Measurements from ENCODE around the gene MRPS31. TPM values are rescaled to one million over a fixed set of nuclear protein-coding genes. Genes with fewer than 3 reads are reported as not detected.

Gene MRPS31
- total and polyA plus RNA-seq, 4 donors = 13.4 to 17.6 (median 16.0) TPM

GRCh38 chr13:40801255-40802217 lies 30.5 kb upstream of the MRPS31 start (continued):
- TF ChIP-seq HNF4A (conservative IDR thresholded peaks at IDR 0.05) (peak; percentile 80 to 82), FOXA1 (IDR thresholded peaks at IDR 0.05) (peak; percentile 78), EGR1 (IDR thresholded peaks at IDR 0.05; ENCODE audit: low read depth in 2 of 2) (peak in 1 of 2 donors; percentile 30), YY1 (IDR thresholded peaks at IDR 0.05) (peak; percentile 92), GABPA (IDR thresholded peaks at IDR 0.05 in 1 of 2, conservative IDR thresholded peaks at IDR 0.05 in 1 of 2) (peak in 1 of 2 donors; percentile 66), RXRA (IDR thresholded peaks at IDR 0.05) (peak; percentile 65 to 84), FOXA2 (IDR thresholded peaks at IDR 0.05) (no peak), SP1 (IDR thresholded peaks at IDR 0.05) (peak; percentile 86), HNF4G (IDR thresholded peaks at IDR 0.05) (peak; percentile 76), RAD21 (IDR thresholded peaks at IDR 0.05) (peak; percentile 19 to 33), ATF3 (IDR thresholded peaks at IDR 0.05) (peak; percentile 62), TAF1 (conservative IDR thresholded peaks at IDR 0.05) (peak; percentile 80), MAX (IDR thresholded peaks at IDR 0.05) (peak; percentile 86)

GRCh38 chr13:40800559-40800958 lies 29.6 kb upstream of the MRPS31 start:
- peak overlapping the region; percentile 92 to 98 for H3K27ac ChIP-seq (ENCODE audit: low read depth in 1 of 2, low read length in 2 of 2)
- H3K4me1 ChIP-seq (ENCODE audit: control insufficient read depth in 4 of 4, insufficient read depth in 4 of 4, low read length in 3 of 4) = peaks cover 13 to 78% (median 35%) of the 10 kb centered on the region in 4 donors

More at GRCh38 chr13:40800559-40800958, 29.6 kb upstream of the MRPS31 start:
- DNase-seq (ENCODE audit: low spot score) = no peak
- peaks cover 3 to 26% (median 8%) of the 10 kb centered on the region in 4 donors for H3K36me3 ChIP-seq (ENCODE audit: control insufficient read depth in 4 of 4, insufficient read depth in 3 of 4, low read depth in 1 of 4, low read length in 3 of 4)
- TF ChIP-seq FOXA1 (IDR thresholded peaks at IDR 0.05) = no peak
- TF ChIP-seq SP1 (IDR thresholded peaks at IDR 0.05) = no peak
- no peak for TF ChIP-seq NR2F2 (IDR thresholded peaks at IDR 0.05)
- no peak for TF ChIP-seq FOXA2 (IDR thresholded peaks at IDR 0.05)
- no peak for TF ChIP-seq YY1 (IDR thresholded peaks at IDR 0.05)
- TF ChIP-seq GABPA (IDR thresholded peaks at IDR 0.05 in 1 of 2, conservative IDR thresholded peaks at IDR 0.05 in 1 of 2) = no peak
- TF ChIP-seq RXRA (IDR thresholded peaks at IDR 0.05) = no peak
- no peak for TF ChIP-seq MAX (IDR thresholded peaks at IDR 0.05)
- TF ChIP-seq CTCF (IDR thresholded peaks at IDR 0.05; ENCODE audit: low read depth, low read length, missing input control) = no peak
- TF ChIP-seq JUND (IDR thresholded peaks at IDR 0.05) = no peak
- no peak for TF ChIP-seq ATF3 (IDR thresholded peaks at IDR 0.05)
- no peak for TF ChIP-seq EGR1 (IDR thresholded peaks at IDR 0.05; ENCODE audit: low read depth in 2 of 2)
- TF ChIP-seq REST (IDR thresholded peaks at IDR 0.05) = no peak
- TF ChIP-seq RAD21 (IDR thresholded peaks at IDR 0.05) = no peak
- TF ChIP-seq HNF4A (conservative IDR thresholded peaks at IDR 0.05) = no peak
- no peak for TF ChIP-seq HNF4G (IDR thresholded peaks at IDR 0.05)
- no peak for TF ChIP-seq ZBTB33 (IDR thresholded peaks at IDR 0.05)
- TF ChIP-seq TAF1 (conservative IDR thresholded peaks at IDR 0.05) = no peak
- no peaks in the 10 kb centered on the region for H3K9me3 ChIP-seq (ENCODE audit: control insufficient read depth in 4 of 4, low read length in 3 of 4)
- WGBS = 77% methylated on average over 5 of the region's 5 CpGs
- no peaks in the 10 kb centered on the region for H3K27me3 ChIP-seq (ENCODE audit: control insufficient read depth in 4 of 4, insufficient read depth in 4 of 4, low read length in 3 of 4)
- H3K9ac ChIP-seq (ENCODE audit: low read depth in 1 of 2, low read length in 2 of 2) = no peak overlapping the region
- no peak overlapping the region for H3K4me3 ChIP-seq (ENCODE audit: low read depth in 1 of 3, low read length in 3 of 3)
